Measurements from ENCODE around the gene LARGE1.

Gene LARGE1

GRCh38 chr22:33851821-33852384 is 68.4 kb downstream of the LARGE1 start:
- no peak for DNase-seq

GRCh38 chr22:33851240-33851639 is 69.0 kb downstream of the LARGE1 start:
- DNase-seq: no peak

GRCh38 chr22:33850724-33851123 is 69.6 kb downstream of the LARGE1 start:
- no peak for DNase-seq

GRCh38 chr22:33850193-33850592 is 70.1 kb downstream of the LARGE1 start:
- no peak for DNase-seq

GRCh38 chr22:33848251-33848650 is 72.0 kb downstream of the LARGE1 start:
- DNase-seq: no peak

- no peak for DNase-seq
Measured at GRCh38 chr22:33844273-33844672, 76.0 kb downstream of the LARGE1 start.

- DNase-seq: no peak
Measured at GRCh38 chr22:33842421-33843094, 77.7 kb downstream of the LARGE1 start.

GRCh38 chr22:33842006-33842354 is 78.3 kb downstream of the LARGE1 start:
- DNase-seq: no peak

GRCh38 chr22:33841281-33842005 is 78.8 kb downstream of the LARGE1 start:
- no peak for DNase-seq

GRCh38 chr22:33838644-33839043 is 81.6 kb downstream of the LARGE1 start:
- no peak for DNase-seq

- DNase-seq: no peak
Measured at GRCh38 chr22:33837826-33838225, 82.5 kb downstream of the LARGE1 start.

GRCh38 chr22:33835265-33835664 is 85.0 kb downstream of the LARGE1 start:
- DNase-seq: no peak

GRCh38 chr22:33832558-33833151 is 87.6 kb downstream of the LARGE1 start:
- DNase-seq: no peak

- no peak for DNase-seq
Measured at GRCh38 chr22:33831651-33832050, 88.6 kb downstream of the LARGE1 start.

GRCh38 chr22:33831207-33831606 is 89.1 kb downstream of the LARGE1 start:
- DNase-seq: no peak

- DNase-seq: no peak
Measured at GRCh38 chr22:33829546-33830280, 90.6 kb downstream of the LARGE1 start.

GRCh38 chr22:33828302-33828701 is 92.0 kb downstream of the LARGE1 start:
- no peak for DNase-seq

- no peak for DNase-seq
Measured at GRCh38 chr22:33825761-33826160, 94.5 kb downstream of the LARGE1 start.

- no peak for DNase-seq
Measured at GRCh38 chr22:33823552-33823951, 96.7 kb downstream of the LARGE1 start.

GRCh38 chr22:33821290-33821689 is 99.0 kb downstream of the LARGE1 start:
- DNase-seq: no peak

GRCh38 chr22:33819743-33820142 is 100.5 kb downstream of the LARGE1 start:
- DNase-seq: no peak

- no peak for DNase-seq
Measured at GRCh38 chr22:33817512-33818127, 102.7 kb downstream of the LARGE1 start.

All from NK-92 treated with Interleukin-12 subunit alpha and Interleukin-12 subunit beta, amount 100 ng/mL, for 24 hours (cell line).